ENCODE data around the gene MAD2L2.
A peak's percentile ranks its signal among the peaks of the same experiment; 100 is the strongest.

The MAD2L2 gene

GRCh38 chr1:11725616-11726015 is 44.7 kb upstream of the MAD2L2 start:
- TF ChIP-seq CTCF (IDR thresholded peaks at IDR 0.05; ENCODE audit: insufficient read depth, missing control alignments), result no peak
- DNase-seq (ENCODE audit: insufficient read length, low spot score), result no peak
- FAIRE-seq, result no peak

- DNase-seq (ENCODE audit: insufficient read length, low spot score), result no peak
- TF ChIP-seq CTCF (IDR thresholded peaks at IDR 0.05; ENCODE audit: insufficient read depth, missing control alignments), result no peak
- FAIRE-seq, result no peak
These were observed 41.6 kb upstream of the MAD2L2 start for GRCh38 chr1:11722538-11722937.

- no peak for DNase-seq (ENCODE audit: insufficient read length, low spot score)
- no peak for FAIRE-seq
- TF ChIP-seq CTCF (IDR thresholded peaks at IDR 0.05; ENCODE audit: insufficient read depth, missing control alignments), result no peak
These were observed 40.4 kb upstream of the MAD2L2 start for GRCh38 chr1:11721311-11721710.

- no peak for FAIRE-seq
- TF ChIP-seq CTCF (IDR thresholded peaks at IDR 0.05; ENCODE audit: insufficient read depth, missing control alignments), result no peak
- no peak for DNase-seq (ENCODE audit: insufficient read length, low spot score)
These were observed 39.6 kb upstream of the MAD2L2 start for GRCh38 chr1:11720525-11720924.

- FAIRE-seq, result no peak
- no peak for DNase-seq (ENCODE audit: insufficient read length, low spot score)
- TF ChIP-seq CTCF (IDR thresholded peaks at IDR 0.05; ENCODE audit: insufficient read depth, missing control alignments), result no peak
These were observed 39.1 kb upstream of the MAD2L2 start for GRCh38 chr1:11720033-11720376.

GRCh38 chr1:11719313-11720032 is 38.5 kb upstream of the MAD2L2 start:
- no peak for FAIRE-seq
- peak; percentile 31 for DNase-seq (ENCODE audit: insufficient read length, low spot score)

More at GRCh38 chr1:11719313-11720032, 38.5 kb upstream of the MAD2L2 start:
- TF ChIP-seq CTCF (IDR thresholded peaks at IDR 0.05; ENCODE audit: insufficient read depth, missing control alignments), result peak; percentile 87

All from D721Med (cell line).